GM12878 (cell line): Measurements from ENCODE around the gene IQGAP2. TPM values are rescaled to one million over a fixed set of nuclear protein-coding genes. Genes with fewer than 3 reads are reported as not detected.
A peak's percentile ranks its signal among the peaks of the same experiment; 100 is the strongest.

Source experiments
- CHD4 ChIP-seq: fragments of 200-600 bp; sonication (generic); IDR thresholded peaks from 2 replicates; pipeline ENCODE4 v1.6.1; 2016; ENCODE audit warnings: mild to moderate bottlenecking
- EZH2 ChIP-seq: IDR thresholded peaks from 2 replicates; pipeline ENCODE4 v1.6.1; 2012; ENCODE audit warnings: low read depth, mild to moderate bottlenecking, control low read depth, inconsistent platforms, low read length, borderline replicate concordance; ENCODE audit not compliant: control insufficient read depth
- GABPA ChIP-seq: IDR thresholded peaks from 2 replicates; pipeline ENCODE4 v1.6.1; 2014; ENCODE audit warnings: antibody characterized with exemption, low read depth, mild to moderate bottlenecking, inconsistent platforms
- MYC ChIP-seq: IDR thresholded peaks from 2 replicates; pipeline ENCODE4 v1.6.1; 2011; ENCODE audit warnings: mild to moderate bottlenecking, low read length, moderate library complexity, inconsistent platforms; ENCODE audit not compliant: insufficient read depth, insufficient replicate concordance, insufficient read length, severe bottlenecking
- NRF1 ChIP-seq: conservative IDR thresholded peaks from 2 replicates; pipeline ENCODE4 v1.6.1; 2011; ENCODE audit warnings: mild to moderate bottlenecking, low read depth, low read length, improper control_type of control experiment
- POU2F2 ChIP-seq: IDR thresholded peaks from 3 replicates; pipeline ENCODE4 v1.6.1; 2011; ENCODE audit warnings: low read depth, mild to moderate bottlenecking, low read length, borderline replicate concordance
- RCOR1 ChIP-seq: conservative IDR thresholded peaks from 2 replicates; pipeline ENCODE4 v1.6.1; 2012; ENCODE audit warnings: low read depth, low read length, improper control_type of control experiment
- SP1 ChIP-seq: IDR thresholded peaks from one replicate; pipeline ENCODE4 v1.6.1; 2011; ENCODE audit warnings: low read depth, low read length
- SRF ChIP-seq, 2 experiments: IDR thresholded peaks; 2 replicates each; pipeline ENCODE4 v1.6.1; 2011; ENCODE audit warnings: low read depth in 2 of 2, low read length in 2 of 2, mild to moderate bottlenecking in 1 of 2, moderate library complexity in 1 of 2
- STAT1 ChIP-seq: fragments of 450-650 bp; conservative IDR thresholded peaks from 2 replicates; pipeline ENCODE4 v1.6.1; 2014; ENCODE audit warnings: antibody characterized with exemption, mild to moderate bottlenecking
- polyA plus RNA-seq, 11 experiments: library from polyadenylated mRNA; depleted of rRNA in 4 of 11; unstranded in 6 of 11; stranded (reverse) in 5 of 11; fragments of >200 nt; fragmentation: Nextera tagmentation in 4 of 11; fragmentation: Illumina TruSeq in 1 of 11; extraction: Ambion mirVana in 4 of 11; extraction: Trizol in 1 of 11; gene quantifications; 1 replicate in 1 of 11; 2 replicates in 10 of 11; pipeline versions ENCODE4 v1.2.1 to v1.2.3, GENCODE V29; 2011 to 2016; ENCODE audit warnings: inconsistent platforms in 2 of 11, missing spikeins in 2 of 11, low read depth in 1 of 11
- total RNA-seq, 4 experiments: library from RNA; depleted of rRNA in 3 of 4; stranded (reverse); fragments of >200 nt in 3 of 4; fragmentation: Illumina TruSeq in 1 of 4; extraction: Trizol in 1 of 4; gene quantifications; 2 replicates each; pipeline versions ENCODE4 v1.2.1 to v1.2.3, GENCODE V29; 2013 to 2021
- TF ChIP-seq, protein P1 (sequence below): fragments of 450-650 bp; IDR thresholded peaks from 2 replicates; pipeline ENCODE4 v1.6.1; 2017; ENCODE audit warnings: mild to moderate bottlenecking, moderate library complexity
- TF ChIP-seq, protein P2 (sequence below): IDR thresholded peaks from 2 replicates; pipeline ENCODE4 v1.6.1; 2012; ENCODE audit warnings: mild to moderate bottlenecking, low read depth, low read length
- TF ChIP-seq, protein P3 (sequence below): fragments of 450-650 bp; IDR thresholded peaks from 2 replicates; pipeline ENCODE4 v1.6.1; 2016; ENCODE audit warnings: mild to moderate bottlenecking
- TF ChIP-seq, protein P4 (sequence below): fragments of 450-650 bp; IDR thresholded peaks from 2 replicates; pipeline ENCODE4 v1.6.1; 2018; ENCODE audit warnings: mild to moderate bottlenecking, low read depth, moderate library complexity; ENCODE audit not compliant: partially characterized antibody
- TF ChIP-seq, protein P5 (sequence below), 3 experiments: IDR thresholded peaks in 2 of 3; conservative IDR thresholded peaks in 1 of 3; 2 replicates each; pipeline ENCODE4 v1.5.1; 2011; ENCODE audit warnings: low read depth in 3 of 3, low read length in 3 of 3, mild to moderate bottlenecking in 3 of 3, control low read depth in 2 of 3, moderate library complexity in 2 of 3, inconsistent platforms in 1 of 3, mixed read lengths in 1 of 3; ENCODE audit not compliant: control insufficient read depth in 2 of 3, insufficient read depth in 1 of 3; ENCODE audit errors: extremely low read depth in 1 of 3

Gene IQGAP2
- total and polyA plus RNA-seq, 10 of the 15 experiments (the other 5 are each of a cell fraction or from before 2014, with no cell fraction given), result 14.5 to 41.4 (median 21.8) TPM

DNA sequence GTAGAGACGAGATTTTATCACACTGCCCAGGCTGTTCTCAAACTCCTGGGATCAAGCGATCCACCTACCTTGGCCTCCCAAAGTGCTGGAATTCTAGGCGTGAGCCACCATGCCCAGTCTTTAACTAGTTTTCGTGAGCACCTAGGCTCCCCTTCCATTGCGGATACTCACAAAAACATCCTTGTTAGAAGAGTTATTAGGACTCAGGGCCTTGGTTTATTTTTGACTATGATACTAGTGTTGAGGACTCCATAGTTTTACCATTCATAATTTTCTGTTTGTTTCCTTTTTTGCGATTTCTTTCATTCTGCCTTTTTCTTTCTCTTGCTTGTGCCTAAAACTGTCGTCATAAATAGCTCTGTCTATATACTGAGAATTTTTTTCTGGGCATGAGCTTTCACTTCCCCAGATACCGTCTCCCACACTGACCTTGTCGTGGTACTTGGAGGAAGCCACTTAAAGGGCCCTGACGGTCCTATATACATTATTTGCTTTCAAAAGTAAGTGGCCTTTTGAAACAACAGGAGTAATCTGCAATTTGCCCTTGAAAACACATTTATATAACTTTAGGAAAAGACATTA is 318.0 kb downstream of the IQGAP2 start (continued):
- TF ChIP-seq, protein P1, sequence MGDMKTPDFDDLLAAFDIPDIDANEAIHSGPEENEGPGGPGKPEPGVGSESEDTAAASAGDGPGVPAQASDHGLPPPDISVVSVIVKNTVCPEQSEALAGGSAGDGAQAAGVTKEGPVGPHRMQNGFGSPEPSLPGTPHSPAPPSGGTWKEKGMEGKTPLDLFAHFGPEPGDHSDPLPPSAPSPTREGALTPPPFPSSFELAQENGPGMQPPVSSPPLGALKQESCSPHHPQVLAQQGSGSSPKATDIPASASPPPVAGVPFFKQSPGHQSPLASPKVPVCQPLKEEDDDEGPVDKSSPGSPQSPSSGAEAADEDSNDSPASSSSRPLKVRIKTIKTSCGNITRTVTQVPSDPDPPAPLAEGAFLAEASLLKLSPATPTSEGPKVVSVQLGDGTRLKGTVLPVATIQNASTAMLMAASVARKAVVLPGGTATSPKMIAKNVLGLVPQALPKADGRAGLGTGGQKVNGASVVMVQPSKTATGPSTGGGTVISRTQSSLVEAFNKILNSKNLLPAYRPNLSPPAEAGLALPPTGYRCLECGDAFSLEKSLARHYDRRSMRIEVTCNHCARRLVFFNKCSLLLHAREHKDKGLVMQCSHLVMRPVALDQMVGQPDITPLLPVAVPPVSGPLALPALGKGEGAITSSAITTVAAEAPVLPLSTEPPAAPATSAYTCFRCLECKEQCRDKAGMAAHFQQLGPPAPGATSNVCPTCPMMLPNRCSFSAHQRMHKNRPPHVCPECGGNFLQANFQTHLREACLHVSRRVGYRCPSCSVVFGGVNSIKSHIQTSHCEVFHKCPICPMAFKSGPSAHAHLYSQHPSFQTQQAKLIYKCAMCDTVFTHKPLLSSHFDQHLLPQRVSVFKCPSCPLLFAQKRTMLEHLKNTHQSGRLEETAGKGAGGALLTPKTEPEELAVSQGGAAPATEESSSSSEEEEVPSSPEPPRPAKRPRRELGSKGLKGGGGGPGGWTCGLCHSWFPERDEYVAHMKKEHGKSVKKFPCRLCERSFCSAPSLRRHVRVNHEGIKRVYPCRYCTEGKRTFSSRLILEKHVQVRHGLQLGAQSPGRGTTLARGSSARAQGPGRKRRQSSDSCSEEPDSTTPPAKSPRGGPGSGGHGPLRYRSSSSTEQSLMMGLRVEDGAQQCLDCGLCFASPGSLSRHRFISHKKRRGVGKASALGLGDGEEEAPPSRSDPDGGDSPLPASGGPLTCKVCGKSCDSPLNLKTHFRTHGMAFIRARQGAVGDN, result peak; percentile 32; the same call in 1 of the 2 replicates
- TF ChIP-seq RCOR1, result no peak
- no peak for TF ChIP-seq STAT1
- no peak for TF ChIP-seq GABPA
- no peak for TF ChIP-seq NRF1
- TF ChIP-seq, protein P2, sequence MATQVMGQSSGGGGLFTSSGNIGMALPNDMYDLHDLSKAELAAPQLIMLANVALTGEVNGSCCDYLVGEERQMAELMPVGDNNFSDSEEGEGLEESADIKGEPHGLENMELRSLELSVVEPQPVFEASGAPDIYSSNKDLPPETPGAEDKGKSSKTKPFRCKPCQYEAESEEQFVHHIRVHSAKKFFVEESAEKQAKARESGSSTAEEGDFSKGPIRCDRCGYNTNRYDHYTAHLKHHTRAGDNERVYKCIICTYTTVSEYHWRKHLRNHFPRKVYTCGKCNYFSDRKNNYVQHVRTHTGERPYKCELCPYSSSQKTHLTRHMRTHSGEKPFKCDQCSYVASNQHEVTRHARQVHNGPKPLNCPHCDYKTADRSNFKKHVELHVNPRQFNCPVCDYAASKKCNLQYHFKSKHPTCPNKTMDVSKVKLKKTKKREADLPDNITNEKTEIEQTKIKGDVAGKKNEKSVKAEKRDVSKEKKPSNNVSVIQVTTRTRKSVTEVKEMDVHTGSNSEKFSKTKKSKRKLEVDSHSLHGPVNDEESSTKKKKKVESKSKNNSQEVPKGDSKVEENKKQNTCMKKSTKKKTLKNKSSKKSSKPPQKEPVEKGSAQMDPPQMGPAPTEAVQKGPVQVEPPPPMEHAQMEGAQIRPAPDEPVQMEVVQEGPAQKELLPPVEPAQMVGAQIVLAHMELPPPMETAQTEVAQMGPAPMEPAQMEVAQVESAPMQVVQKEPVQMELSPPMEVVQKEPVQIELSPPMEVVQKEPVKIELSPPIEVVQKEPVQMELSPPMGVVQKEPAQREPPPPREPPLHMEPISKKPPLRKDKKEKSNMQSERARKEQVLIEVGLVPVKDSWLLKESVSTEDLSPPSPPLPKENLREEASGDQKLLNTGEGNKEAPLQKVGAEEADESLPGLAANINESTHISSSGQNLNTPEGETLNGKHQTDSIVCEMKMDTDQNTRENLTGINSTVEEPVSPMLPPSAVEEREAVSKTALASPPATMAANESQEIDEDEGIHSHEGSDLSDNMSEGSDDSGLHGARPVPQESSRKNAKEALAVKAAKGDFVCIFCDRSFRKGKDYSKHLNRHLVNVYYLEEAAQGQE, result no peak
- TF ChIP-seq, protein P3, sequence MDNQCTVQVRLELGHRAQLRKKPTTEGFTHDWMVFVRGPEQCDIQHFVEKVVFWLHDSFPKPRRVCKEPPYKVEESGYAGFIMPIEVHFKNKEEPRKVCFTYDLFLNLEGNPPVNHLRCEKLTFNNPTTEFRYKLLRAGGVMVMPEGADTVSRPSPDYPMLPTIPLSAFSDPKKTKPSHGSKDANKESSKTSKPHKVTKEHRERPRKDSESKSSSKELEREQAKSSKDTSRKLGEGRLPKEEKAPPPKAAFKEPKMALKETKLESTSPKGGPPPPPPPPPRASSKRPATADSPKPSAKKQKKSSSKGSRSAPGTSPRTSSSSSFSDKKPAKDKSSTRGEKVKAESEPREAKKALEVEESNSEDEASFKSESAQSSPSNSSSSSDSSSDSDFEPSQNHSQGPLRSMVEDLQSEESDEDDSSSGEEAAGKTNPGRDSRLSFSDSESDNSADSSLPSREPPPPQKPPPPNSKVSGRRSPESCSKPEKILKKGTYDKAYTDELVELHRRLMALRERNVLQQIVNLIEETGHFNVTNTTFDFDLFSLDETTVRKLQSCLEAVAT, result peak; percentile 96
- TF ChIP-seq CHD4, result no peak
- TF ChIP-seq SRF (IDR thresholded peaks at IDR 0.05; ENCODE audit: low read depth in 2 of 2, low read length in 2 of 2), result no peak
- TF ChIP-seq SP1, result peak; percentile 41
- TF ChIP-seq MYC, result no peak
- TF ChIP-seq, protein P4, sequence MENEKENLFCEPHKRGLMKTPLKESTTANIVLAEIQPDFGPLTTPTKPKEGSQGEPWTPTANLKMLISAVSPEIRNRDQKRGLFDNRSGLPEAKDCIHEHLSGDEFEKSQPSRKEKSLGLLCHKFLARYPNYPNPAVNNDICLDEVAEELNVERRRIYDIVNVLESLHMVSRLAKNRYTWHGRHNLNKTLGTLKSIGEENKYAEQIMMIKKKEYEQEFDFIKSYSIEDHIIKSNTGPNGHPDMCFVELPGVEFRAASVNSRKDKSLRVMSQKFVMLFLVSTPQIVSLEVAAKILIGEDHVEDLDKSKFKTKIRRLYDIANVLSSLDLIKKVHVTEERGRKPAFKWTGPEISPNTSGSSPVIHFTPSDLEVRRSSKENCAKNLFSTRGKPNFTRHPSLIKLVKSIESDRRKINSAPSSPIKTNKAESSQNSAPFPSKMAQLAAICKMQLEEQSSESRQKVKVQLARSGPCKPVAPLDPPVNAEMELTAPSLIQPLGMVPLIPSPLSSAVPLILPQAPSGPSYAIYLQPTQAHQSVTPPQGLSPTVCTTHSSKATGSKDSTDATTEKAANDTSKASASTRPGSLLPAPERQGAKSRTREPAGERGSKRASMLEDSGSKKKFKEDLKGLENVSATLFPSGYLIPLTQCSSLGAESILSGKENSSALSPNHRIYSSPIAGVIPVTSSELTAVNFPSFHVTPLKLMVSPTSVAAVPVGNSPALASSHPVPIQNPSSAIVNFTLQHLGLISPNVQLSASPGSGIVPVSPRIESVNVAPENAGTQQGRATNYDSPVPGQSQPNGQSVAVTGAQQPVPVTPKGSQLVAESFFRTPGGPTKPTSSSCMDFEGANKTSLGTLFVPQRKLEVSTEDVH, result peak; percentile 48
- TF ChIP-seq POU2F2, result no peak; the same call in 2 of the 3 replicates
- TF ChIP-seq, protein P5, sequence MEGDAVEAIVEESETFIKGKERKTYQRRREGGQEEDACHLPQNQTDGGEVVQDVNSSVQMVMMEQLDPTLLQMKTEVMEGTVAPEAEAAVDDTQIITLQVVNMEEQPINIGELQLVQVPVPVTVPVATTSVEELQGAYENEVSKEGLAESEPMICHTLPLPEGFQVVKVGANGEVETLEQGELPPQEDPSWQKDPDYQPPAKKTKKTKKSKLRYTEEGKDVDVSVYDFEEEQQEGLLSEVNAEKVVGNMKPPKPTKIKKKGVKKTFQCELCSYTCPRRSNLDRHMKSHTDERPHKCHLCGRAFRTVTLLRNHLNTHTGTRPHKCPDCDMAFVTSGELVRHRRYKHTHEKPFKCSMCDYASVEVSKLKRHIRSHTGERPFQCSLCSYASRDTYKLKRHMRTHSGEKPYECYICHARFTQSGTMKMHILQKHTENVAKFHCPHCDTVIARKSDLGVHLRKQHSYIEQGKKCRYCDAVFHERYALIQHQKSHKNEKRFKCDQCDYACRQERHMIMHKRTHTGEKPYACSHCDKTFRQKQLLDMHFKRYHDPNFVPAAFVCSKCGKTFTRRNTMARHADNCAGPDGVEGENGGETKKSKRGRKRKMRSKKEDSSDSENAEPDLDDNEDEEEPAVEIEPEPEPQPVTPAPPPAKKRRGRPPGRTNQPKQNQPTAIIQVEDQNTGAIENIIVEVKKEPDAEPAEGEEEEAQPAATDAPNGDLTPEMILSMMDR (IDR thresholded peaks at IDR 0.05 in 2 of 3, conservative IDR thresholded peaks at IDR 0.05 in 1 of 3; ENCODE audit: control insufficient read depth in 2 of 3, extremely low read depth in 1 of 3, insufficient read depth in 1 of 3, low read depth in 3 of 3, low read length in 3 of 3), result no peak
- no peak for TF ChIP-seq EZH2
